NK-92 treated with Interleukin-12 subunit alpha and Interleukin-12 subunit beta, amount 100 ng/mL, for 24 hours (cell line): Measurements from ENCODE around the gene EPHA1.
A peak's percentile ranks its signal among the peaks of the same experiment; 100 is the strongest.
"Not testable (repeated sequence)": the region's sequence is repeated elsewhere in the genome, so short reads cannot be mapped to it uniquely, and the experiment has no call there.

Experiments used
- DNase-seq: peaks from one replicate; lab custom pipeline; 2025; lab: John Stamatoyannopoulos, UW

The EPHA1 gene

GRCh38 chr7:143429770-143430698, 21.4 kb upstream of the EPHA1 start:
- DNase-seq, result no peak

- no peak for DNase-seq
Measured at GRCh38 chr7:143426479-143427142, 18.0 kb upstream of the EPHA1 start.

- DNase-seq, result not testable (repeated sequence)
Measured at GRCh38 chr7:143424476-143424875, 15.8 kb upstream of the EPHA1 start.

GRCh38 chr7:143422033-143422432, 13.4 kb upstream of the EPHA1 start:
- DNase-seq, result no peak

- not testable (repeated sequence) for DNase-seq
Measured at GRCh38 chr7:143420624-143421023, 12.0 kb upstream of the EPHA1 start.

- DNase-seq, result no peak
Measured at GRCh38 chr7:143419880-143420279, 11.2 kb upstream of the EPHA1 start.

- DNase-seq, result no peak
Measured at GRCh38 chr7:143418681-143419458, 10.2 kb upstream of the EPHA1 start.

GRCh38 chr7:143417734-143418383, 9.2 kb upstream of the EPHA1 start:
- DNase-seq, result no peak

GRCh38 chr7:143416565-143417149, 8.0 kb upstream of the EPHA1 start:
- DNase-seq, result no peak

GRCh38 chr7:143415742-143416397, 7.2 kb upstream of the EPHA1 start:
- DNase-seq, result no peak

- DNase-seq, result not testable (repeated sequence)
Measured at GRCh38 chr7:143415209-143415608, 6.6 kb upstream of the EPHA1 start.

GRCh38 chr7:143413123-143413522, 4.5 kb upstream of the EPHA1 start:
- no peak for DNase-seq

- no peak for DNase-seq
Measured at GRCh38 chr7:143411976-143412708, 3.5 kb upstream of the EPHA1 start.

GRCh38 chr7:143410521-143411004, 1.9 kb upstream of the EPHA1 start:
- no peak for DNase-seq

GRCh38 chr7:143408252-143408685, 387 bp downstream of the EPHA1 start:
- no peak for DNase-seq

- peak; percentile 50 for DNase-seq
Measured at GRCh38 chr7:143407287-143408251, 1.1 kb downstream of the EPHA1 start.

- DNase-seq, result no peak
Measured at GRCh38 chr7:143406002-143406357, 2.7 kb downstream of the EPHA1 start.

- DNase-seq, result no peak
Measured at GRCh38 chr7:143405173-143406001, 3.3 kb downstream of the EPHA1 start.
